ENCODE measurements around the gene HHLA2.
"Not testable (repeated sequence)": the region's sequence is repeated elsewhere in the genome, so short reads cannot be mapped to it uniquely, and the experiment has no call there.

The HHLA2 gene

DNA sequence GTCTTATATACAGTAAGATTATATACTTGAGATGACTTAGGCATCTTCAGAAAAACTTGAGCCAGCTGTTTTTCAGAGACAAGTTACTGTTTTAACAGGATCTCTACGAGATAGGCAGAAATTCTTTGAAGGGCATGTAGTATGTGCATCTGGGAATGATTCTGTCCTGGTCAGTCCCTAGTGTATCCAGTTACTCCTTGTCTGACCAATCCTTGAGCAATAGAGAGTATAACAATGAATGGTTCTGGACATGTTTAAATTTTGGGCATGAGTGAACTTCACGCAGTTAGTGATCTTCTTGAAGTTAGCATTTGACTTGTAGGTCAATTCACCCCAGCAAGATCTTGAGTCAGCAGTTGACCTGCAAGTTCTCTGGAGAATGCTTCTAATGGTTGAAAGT is 24.7 kb upstream of the HHLA2 start:
- in situ Hi-C loops (cut with HindIII; ENCODE audit: low sequenced_read_pairs), result no loop called here
- no peak for DNase-seq (ENCODE audit: low read depth)
- TF ChIP-seq CTCF (IDR thresholded peaks at IDR 0.05; ENCODE audit: low read depth, low read length, missing control alignments), result no peak
- H3K4me3 ChIP-seq (ENCODE audit: low read depth, low read length), result no peak overlapping the region

DNA sequence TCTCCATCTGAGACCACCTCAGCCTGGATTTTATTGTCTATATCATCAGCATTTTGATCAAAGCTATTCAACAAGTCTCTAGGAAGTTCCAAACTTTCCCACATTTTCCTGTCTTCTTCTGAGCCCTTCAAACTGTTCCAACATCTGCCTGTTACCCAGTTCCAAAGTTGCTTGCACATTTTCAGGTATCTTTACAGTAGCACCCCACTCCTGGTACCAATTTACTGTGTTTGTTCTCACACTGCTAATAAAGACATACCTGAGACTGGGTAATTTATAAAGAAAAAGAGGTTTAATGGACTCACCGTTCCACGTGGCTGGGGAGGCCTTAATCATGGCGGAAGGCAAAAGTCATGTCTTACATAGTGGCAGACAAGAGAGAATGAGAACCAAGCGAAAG is 17.3 kb upstream of the HHLA2 start:
- H3K4me3 ChIP-seq (ENCODE audit: low read depth, low read length); in situ Hi-C loops (cut with HindIII; ENCODE audit: low sequenced_read_pairs); DNase-seq (ENCODE audit: low read depth): not testable (repeated sequence)

- DNase-seq (ENCODE audit: low read depth), result no peak
- in situ Hi-C loops (cut with HindIII; ENCODE audit: low sequenced_read_pairs), result no loop called here
- no peak for TF ChIP-seq CTCF (IDR thresholded peaks at IDR 0.05; ENCODE audit: low read depth, low read length, missing control alignments)
- no peak overlapping the region for H3K4me3 ChIP-seq (ENCODE audit: low read depth, low read length)
Measured at GRCh38 chr3:108280476-108280875, 15.9 kb upstream of the HHLA2 start.

- no peak for TF ChIP-seq CTCF (IDR thresholded peaks at IDR 0.05; ENCODE audit: low read depth, low read length, missing control alignments)
- in situ Hi-C loops (cut with HindIII; ENCODE audit: low sequenced_read_pairs), result no loop called here
- no peak for DNase-seq (ENCODE audit: low read depth)
- no peak overlapping the region for H3K4me3 ChIP-seq (ENCODE audit: low read depth, low read length)
Measured at GRCh38 chr3:108281670-108282069, 14.7 kb upstream of the HHLA2 start.

DNA sequence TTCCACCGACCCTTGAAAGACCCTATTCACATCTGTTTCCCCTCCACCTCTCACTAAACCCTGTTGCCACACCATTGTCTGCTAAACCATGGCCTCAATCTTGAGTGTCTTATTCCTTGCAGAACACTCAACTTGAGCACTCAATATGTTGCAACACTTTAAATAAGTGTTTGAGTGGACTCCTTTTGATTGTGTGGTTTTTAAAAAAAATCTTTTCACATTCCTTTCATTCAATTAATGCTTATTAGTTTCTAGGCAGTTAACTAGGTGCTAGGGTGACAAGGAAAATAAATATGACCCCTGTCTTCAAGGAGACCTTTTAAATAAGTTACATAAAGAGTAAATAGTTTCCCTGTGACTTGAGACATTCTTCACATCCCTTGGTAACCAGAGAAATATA is 13.3 kb upstream of the HHLA2 start:
- DNase-seq (ENCODE audit: low read depth), result no peak
- no peak for TF ChIP-seq CTCF (IDR thresholded peaks at IDR 0.05; ENCODE audit: low read depth, low read length, missing control alignments)
- H3K4me3 ChIP-seq (ENCODE audit: low read depth, low read length), result no peak overlapping the region
- in situ Hi-C loops (cut with HindIII; ENCODE audit: low sequenced_read_pairs), result no loop called here

GRCh38 chr3:108283989-108284388 is 12.4 kb upstream of the HHLA2 start:
- TF ChIP-seq CTCF (IDR thresholded peaks at IDR 0.05; ENCODE audit: low read depth, low read length, missing control alignments), result no peak
- in situ Hi-C loops (cut with HindIII; ENCODE audit: low sequenced_read_pairs), result no loop called here
- no peak for DNase-seq (ENCODE audit: low read depth)
- H3K4me3 ChIP-seq (ENCODE audit: low read depth, low read length), result no peak overlapping the region

DNA sequence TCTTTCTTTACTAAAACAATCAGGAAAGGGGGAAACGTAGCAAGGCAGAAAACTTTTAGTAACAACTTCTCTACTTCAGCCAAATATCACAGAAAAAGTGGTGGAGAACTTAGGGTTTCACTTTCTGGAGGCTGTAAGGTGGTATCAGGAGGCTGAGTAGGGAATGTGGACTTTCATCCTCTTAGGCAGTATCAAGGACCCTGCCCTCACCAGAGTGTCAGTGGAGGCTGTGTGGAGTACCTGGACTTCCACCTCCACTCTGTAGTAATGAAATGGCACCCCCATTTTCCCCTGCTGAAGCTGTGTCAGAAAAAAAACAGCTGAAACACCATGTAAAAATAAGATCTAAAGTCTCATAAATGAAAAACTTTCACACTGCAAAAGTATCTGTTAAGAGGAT is 11.2 kb upstream of the HHLA2 start:
- H3K4me3 ChIP-seq (ENCODE audit: low read depth, low read length), result no peak overlapping the region
- no peak for DNase-seq (ENCODE audit: low read depth)
- in situ Hi-C loops (cut with HindIII; ENCODE audit: low sequenced_read_pairs), result no loop called here
- no peak for TF ChIP-seq CTCF (IDR thresholded peaks at IDR 0.05; ENCODE audit: low read depth, low read length, missing control alignments)

All from astrocyte of the cerebellum (primary cell).